ENCODE results near the gene SLC4A1.
"Not testable (repeated sequence)": the region's sequence is repeated elsewhere in the genome, so short reads cannot be mapped to it uniquely, and the experiment has no call there.

The SLC4A1 gene

GRCh38 chr17:44255915-44256314 is 12.0 kb downstream of the SLC4A1 start:
- DNase-seq, result no peak

GRCh38 chr17:44254361-44255095 is 13.4 kb downstream of the SLC4A1 start:
- DNase-seq, result no peak

GRCh38 chr17:44253006-44253405 is 14.9 kb downstream of the SLC4A1 start:
- no peak for DNase-seq

- no peak for DNase-seq
These were observed 16.9 kb downstream of the SLC4A1 start for GRCh38 chr17:44251062-44251461.

GRCh38 chr17:44249501-44250246 is 18.3 kb downstream of the SLC4A1 start:
- no peak for DNase-seq

GRCh38 chr17:44247876-44248736 is 19.8 kb downstream of the SLC4A1 start:
- DNase-seq, result no peak

GRCh38 chr17:44247440-44247841 is 20.5 kb downstream of the SLC4A1 start:
- DNase-seq, result no peak

- DNase-seq, result peak; percentile 65 to 82 (median 76)
These were observed 26.8 kb downstream of the SLC4A1 start for GRCh38 chr17:44241106-44241624.

GRCh38 chr17:44237886-44238285 is 30.0 kb downstream of the SLC4A1 start:
- not testable (repeated sequence) for DNase-seq

- DNase-seq, result no peak
These were observed 31.4 kb downstream of the SLC4A1 start for GRCh38 chr17:44236444-44236991.

GRCh38 chr17:44235583-44235936 is 32.4 kb downstream of the SLC4A1 start:
- no peak for DNase-seq

GRCh38 chr17:44233582-44233981 is 34.4 kb downstream of the SLC4A1 start:
- DNase-seq, result no peak

- DNase-seq, result no peak
These were observed 35.9 kb downstream of the SLC4A1 start for GRCh38 chr17:44232061-44232460.

GRCh38 chr17:44230140-44230539 is 37.8 kb downstream of the SLC4A1 start:
- no peak for DNase-seq

GRCh38 chr17:44229090-44229489 is 38.8 kb downstream of the SLC4A1 start:
- no peak for DNase-seq

GRCh38 chr17:44223541-44224071 is 44.3 kb downstream of the SLC4A1 start:
- DNase-seq, result no peak

GRCh38 chr17:44222112-44222869 is 45.6 kb downstream of the SLC4A1 start:
- peak; percentile 42 to 79 (median 62) for DNase-seq

GRCh38 chr17:44221862-44222111 is 46.1 kb downstream of the SLC4A1 start:
- DNase-seq, result no peak

- DNase-seq, result peak; percentile 65 to 86 (median 77)
These were observed 46.7 kb downstream of the SLC4A1 start for GRCh38 chr17:44221084-44221861.

GRCh38 chr17:44220213-44221083 is 47.5 kb downstream of the SLC4A1 start:
- DNase-seq, result peak; percentile 60 to 88 (median 78)

Measured in suppressor macrophage (primary cell).